HG02938 (cell line): ENCODE results near the gene FCRL5.

Experiments used
- ATAC-seq: cut with Tn5 transposase; IDR thresholded peaks from one replicate; pipeline ENCODE4 v1.9.1; 2021; ENCODE audit warnings: mild to moderate bottlenecking, moderate library complexity; ENCODE audit not compliant: unreplicated experiment

FCRL5 gene

DNA sequence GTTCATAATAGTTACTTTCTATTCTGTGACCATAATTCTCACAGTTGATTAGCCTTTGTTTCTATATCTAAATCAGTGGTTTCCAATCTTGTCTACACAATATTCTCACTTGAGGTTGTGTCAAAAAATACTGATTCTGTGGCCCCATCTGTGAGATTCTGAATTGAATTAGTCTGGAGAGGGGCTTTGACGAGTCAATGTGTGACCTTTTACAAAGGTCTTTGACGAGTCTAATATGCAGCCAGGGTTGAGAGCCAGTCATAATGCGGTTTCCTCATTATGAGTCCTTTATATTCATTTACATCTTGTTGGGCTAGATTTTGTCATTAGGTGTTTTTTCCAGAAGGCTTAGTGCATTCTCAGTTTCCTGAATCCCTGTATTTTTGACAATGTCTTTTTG is 19.7 kb downstream of the FCRL5 start:
- no peak for ATAC-seq

DNA sequence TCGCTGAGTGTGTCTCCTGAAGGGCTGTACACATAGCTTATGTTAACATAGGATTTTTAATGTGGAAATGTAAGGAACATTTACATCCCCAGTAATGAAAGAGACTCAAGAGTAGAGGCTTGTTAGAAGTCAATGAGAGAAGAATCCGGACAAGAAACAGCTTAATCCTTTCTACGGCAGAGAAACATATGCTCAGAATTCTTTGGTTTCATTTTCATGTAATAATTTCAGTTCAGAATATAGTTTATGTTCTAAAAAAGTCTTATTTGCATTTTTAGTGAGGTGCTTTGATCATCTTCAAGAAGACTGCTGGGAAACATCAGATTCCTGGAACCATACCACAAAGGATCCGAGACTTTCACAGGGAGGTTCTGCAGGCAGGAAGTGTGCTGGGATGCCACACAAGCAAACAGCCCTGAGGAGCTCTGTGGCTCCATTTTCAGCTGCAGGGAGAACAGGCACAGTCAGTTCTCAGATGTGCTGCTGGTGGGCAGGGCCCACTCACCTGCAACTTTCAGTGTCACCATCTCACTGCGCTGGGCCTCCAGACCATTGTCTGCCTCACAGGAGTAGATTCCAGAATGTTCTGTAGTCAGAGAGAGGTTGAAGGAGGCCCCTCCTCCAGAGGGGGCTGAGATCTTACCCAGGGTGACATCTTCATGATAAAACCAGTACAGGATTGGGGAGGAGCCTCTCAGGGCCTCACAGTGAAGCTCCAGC is 28.4 kb downstream of the FCRL5 start:
- peak; percentile 55 for ATAC-seq

DNA sequence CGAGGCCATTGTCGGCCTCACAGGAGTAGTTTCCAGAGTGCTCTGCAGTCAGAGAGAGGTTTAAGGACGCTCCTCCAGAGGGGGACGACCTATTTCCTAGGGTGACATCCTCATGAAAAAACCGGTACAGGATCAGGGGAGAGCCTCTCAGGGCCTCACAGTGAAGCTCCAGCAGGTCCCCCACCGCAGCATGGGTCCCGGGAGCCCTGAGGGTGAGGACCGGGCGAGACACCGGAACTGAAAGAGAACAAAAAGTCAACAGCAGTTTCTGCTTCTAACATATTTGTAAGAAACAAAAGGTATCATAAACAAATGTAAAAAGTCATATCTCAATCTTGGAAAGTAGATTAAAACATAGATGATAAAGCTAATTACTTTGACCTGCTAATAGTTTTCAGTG is 31.3 kb downstream of the FCRL5 start:
- no peak for ATAC-seq

DNA sequence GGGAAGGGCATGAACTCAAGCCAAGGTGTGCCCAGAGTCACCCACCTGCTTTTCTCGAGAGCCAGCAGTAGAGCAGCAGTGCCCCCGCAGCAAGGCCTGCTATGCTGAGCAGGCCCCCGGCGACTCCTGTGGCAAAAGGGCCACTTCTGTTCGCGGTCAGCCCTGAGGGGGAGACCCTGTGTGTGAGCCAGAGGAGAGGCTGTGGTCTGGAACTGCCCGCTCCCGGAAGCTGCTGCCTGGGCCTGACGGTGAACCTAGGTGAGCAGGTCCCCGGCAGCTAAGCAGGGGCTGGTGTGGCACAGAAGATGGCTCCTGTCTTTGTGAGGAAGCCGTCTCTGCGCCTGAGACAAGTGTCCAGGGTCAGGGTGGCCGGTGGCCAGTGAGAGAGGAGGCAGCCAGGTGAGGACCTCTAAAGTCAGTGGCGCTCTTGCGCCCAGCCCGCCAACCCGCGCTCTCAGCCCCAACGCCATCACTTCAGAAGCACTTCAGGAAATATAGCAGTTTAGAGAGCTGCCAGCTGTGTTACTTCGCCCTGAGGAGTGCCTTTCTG is 31.9 kb downstream of the FCRL5 start:
- no peak for ATAC-seq

DNA sequence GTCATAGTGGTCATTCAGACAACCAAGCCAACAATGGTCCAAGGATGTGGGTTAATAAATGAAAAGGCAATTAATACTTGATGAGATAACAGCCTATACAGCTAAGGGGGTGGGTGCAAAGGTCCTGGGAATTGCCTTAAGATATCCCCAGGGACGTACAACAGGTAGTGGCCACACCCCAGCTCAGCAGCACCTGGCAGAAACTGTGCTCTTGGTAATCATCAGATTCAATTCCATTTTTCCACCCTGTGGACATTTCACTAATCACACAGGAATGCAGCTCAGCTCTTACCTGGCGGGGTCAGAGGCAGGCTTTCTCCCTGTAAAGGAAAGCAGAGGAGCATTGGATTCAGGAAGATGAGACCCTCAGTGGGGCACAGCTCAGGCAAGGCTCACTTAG is 32.9 kb downstream of the FCRL5 start:
- no peak for ATAC-seq

DNA sequence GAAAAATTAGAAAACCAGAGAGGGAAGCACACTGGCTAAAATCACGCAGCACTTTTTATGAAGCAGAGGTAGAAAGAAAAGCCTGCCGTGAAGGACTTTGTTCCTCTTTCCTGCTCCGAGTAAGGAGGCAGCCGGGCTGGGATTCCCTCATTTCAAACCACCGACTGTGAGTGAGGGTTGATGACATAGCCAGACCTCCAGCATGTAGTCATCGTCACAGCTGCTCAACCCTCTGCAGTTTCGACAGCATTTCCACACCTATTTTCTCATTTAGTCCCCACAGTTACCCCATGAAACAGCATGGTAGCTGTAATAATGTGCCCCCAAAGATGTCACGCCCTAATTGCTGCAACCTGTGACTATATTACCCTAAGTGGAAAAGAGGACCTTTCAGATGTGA is 35.3 kb downstream of the FCRL5 start:
- no peak for ATAC-seq

DNA sequence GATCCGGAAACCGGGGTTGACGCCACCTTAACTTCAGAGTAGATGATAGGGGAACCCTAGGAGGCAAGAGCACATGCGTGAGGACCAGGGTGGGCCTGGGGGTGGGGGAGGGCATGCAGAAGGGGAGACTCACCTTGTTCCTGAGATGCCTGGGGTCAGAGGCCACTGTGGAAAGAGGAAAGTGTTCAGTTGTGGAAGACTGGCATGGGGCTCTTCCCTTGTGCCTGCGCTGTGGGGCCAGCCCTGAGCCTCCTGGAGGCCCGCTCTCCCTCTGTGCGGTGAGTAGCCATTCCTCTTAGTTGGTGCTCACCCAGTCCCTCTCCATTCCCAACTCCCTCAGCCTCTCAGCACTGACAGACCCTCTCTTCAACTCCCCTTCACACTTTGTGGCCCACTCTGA is 36.6 kb downstream of the FCRL5 start:
- no peak for ATAC-seq

DNA sequence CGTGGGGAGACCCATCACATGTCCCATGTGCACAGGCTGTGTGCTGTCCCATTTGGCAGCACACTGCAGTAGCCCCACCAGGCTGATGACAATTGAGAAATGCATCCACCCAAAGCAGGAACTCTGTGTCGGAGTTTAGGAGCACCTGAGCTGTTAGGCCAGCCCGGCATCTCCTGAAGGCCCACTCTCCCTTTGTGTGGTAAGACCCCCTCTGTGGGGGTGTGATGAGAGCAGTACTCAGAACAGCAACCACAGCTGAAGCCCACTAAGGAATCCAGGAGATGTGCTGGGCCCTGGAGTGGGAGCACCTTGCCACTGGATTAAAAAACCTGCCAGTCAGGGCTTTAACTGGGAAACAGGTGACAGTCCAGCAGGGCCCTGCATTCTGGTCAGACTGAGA is 37.2 kb downstream of the FCRL5 start:
- no peak for ATAC-seq

DNA sequence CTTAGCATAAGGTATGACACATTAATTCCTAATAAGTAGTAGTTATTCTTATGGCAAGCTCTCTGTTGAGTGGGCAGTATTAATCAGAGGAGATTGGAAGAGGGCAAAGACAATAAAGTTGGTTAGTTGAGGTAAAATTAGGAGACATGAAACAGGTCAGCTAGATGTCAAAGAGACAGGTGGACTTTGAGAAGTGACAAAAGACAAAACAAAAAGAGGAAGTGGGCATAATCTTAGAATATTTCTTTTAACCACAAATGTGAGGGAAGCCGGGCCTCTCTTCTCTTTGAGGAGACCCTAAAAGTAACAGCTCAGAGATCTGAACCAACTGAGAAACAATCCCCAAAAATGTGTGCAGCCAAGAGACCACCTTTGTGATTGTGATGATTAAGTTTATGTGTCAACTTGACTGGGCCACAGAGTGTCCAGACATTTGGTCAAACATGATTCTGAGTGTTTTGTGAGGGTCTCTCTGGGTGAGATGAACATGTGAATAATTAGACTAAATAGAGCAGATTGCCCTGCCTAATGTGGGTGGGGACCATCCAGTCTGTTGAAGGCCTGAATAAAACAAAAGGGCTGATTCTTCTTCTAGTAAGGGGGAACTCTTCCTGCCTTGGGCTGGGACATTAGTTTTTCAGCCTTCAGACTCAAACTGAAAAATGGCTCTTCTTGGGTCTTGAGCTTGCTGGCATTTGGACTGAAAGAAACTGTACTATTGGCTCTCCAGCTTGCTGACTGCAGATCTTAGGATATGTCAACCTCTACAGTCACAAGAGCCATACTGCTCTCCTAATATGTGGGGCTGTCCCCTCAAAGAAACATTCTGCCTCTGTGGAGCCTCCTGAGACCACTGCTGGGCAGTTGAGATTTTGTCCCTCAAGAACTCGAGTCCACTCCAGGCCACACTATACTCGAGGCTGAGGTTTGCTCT is 40.0 kb downstream of the FCRL5 start:
- ATAC-seq = peak; percentile 55

DNA sequence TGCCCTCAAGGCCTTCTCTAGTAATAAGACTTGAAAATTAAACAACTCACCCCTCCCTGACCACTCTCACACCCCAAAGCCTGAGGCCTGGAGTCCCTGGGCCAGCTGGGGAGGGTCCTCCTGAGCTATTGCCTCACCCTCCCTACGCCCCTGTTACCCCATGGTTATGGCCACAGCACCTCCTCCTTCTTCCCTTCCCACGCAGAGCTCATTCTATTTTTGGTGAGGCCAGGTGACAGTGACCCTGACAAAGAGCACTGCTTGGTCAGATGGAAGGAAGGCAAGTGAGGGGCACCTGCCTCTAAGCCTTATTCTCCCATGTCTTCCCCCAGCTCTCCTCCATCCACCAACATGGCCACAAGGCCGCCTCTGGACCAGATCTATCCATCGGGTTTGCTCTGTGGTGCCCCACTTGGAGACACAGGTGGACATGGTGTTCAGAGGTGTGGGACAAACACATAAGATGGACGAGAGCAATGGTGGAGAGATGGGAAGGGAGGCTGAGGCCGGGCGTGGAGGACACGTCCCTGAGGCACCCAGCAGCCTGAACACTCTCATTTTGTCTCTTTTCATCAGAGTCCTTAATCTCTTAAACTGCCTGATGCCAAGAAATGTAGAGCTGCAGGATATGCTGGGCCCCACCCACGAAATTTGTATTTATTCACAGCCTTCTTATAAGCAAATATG is 42.6 kb downstream of the FCRL5 start:
- ATAC-seq = no peak

DNA sequence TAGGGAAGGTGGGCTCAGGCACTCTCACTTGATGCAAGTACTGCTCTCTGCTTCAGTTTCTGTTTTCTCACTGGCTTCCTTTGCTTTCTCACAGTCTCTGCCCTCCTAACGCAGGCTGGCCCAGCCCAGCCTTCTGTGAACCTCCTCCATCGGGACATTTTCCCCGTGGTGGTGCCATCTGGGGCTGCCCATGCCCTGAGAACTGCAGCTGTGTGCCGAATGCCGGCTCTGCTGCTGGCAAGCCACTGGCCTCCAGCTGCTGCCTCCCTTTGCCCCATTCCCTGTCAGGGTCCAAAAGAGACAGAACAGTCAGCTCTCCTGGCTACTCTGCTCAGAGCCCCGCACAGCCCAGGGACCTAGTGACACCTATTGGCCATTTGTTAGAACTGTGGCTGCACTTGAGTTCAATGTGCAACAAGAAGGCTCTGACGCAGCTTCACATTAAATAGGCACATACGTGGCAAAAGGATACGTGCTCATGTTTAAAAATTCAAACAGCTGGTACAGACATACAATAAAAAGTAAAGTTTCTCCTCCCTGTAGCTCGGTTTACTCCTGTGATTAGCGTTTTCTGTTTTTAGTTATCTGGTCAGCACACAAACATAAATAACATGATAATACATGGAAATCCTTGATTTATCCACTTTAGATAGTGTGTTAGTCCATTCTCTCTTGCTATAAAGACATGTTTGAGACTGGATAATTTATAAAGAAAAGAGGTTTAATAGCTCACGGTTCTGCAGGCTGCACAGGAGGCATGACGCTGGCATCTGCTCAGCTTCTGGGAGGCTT is 46.6 kb downstream of the FCRL5 start:
- ATAC-seq = peak; percentile 83

DNA sequence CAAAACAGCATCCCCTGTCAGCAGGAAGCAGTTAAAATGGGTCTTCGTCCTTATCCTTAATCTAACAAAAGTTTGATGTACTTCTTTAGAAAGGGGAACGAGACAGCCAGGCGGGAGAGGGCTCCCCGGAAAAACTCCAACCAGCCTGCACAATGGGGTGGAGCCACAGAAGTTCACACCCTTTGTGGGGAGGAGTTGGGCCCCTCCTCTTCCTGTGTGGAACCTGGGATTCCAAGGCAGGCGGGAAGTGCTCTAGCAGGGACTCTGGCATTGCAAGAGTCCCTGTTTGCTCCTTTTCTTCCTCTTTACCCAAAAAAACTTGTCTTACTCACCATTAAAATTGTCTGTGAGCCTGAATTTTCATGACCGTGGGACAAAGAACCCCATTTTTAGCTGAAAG is 47.7 kb downstream of the FCRL5 start:
- no peak for ATAC-seq

DNA sequence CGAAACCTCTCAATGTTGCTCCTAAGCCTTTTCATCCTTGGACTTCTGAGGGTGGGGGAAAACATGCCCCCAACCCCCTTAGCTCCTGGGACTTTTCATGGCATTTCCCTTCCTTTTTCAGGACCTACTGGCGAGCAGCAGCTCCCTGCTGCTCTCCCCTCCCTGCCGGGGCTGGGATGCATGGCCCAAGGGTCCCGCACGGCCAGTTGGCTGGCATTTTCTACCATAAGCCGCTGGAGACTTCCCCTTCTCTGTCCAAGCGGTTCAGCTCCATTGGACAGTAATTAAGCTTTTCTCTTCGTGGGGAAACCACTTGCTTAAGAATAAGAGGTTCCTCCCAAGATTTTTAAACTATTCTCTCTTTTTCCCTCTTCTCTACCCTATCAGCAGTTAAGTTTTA is 52.8 kb downstream of the FCRL5 start:
- ATAC-seq = no peak

DNA sequence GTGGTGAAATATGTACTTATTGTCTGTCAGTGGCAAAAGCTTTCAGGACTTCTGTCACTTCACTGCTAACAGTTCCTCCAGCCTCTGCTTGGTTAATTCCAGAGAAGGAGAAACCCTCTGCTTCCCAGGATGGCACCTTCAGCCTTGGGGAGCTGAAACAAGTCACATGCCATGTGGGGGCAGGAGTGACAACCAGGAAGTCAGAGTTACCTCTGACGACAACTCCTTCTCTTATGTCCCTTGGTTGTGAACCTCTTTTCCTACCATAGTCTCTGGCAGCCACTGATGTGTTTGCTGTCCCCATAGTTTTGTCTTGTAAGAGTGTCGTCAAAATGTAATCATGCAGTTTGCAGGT is 53.6 kb downstream of the FCRL5 start:
- ATAC-seq = no peak

DNA sequence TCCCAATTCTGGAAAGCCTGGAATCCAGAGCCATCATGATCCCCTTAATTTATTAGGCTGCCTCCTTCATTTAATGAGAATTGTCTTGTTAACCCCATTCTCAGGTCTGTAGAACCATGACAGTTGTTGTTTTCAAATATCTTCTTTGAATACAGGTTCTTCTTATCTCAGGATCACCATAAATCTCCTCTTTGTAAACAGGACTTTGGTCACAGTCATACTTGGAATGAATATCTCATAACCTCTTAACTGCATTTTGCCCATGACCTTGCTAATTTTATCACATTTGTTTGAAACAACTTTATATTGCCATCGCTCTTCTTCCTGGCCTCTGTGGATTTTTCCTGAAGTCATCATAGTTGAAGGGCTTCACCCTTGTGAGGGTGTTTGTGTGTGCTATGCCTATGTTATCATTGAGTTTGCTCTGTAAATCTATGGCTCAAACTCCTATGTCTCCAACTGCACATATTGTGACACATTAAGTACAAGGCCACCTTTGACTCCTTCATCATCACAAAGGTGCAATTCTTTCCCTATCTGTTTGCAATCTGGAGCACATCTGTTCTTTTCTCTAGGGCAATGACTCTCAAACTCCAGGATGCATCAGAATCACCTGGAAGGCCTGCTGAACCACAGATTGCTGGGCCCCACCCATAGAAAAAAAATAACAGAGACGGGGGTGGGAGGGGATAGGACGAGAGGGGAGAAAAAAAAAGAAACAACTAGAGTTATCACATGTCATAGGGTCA is 54.2 kb downstream of the FCRL5 start:
- no peak for ATAC-seq

DNA sequence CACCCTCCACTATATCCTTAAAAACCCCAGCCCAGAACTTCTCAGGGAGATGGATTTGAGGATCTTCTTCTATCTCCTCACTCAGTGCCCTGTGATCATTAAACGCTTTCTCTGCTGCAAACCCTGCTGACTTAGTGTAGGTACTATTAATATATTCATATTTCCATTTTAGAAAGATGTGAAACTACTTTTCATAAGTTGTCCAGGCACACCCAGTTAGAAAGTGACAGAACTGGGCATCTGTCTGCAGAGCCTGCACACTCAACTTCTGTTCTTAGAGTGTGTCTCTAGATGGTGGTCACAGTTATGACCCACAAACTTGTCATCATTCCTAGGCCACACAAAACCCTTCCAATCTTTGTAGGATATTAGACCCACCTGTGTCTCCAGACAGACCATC is 55.0 kb downstream of the FCRL5 start:
- ATAC-seq = no peak

DNA sequence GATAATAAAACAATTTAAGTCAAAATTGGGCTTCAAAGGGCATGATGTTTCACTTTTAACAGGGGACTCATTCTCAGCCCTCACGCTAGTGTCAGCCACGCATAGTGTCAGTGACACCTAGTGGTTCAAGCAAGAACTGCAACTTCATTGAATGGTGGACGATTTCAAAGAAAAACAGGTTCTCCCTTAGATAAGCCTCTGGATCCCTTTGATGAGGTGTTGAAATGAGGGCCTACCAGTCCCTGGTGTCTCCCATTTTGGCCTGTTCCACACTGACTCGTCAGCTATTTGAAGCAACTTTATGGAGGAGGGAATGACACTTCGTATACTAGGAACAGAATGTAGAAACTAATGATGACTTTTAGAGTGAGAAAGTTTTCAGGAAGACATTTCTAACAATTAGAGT is 56.2 kb downstream of the FCRL5 start:
- no peak for ATAC-seq

DNA sequence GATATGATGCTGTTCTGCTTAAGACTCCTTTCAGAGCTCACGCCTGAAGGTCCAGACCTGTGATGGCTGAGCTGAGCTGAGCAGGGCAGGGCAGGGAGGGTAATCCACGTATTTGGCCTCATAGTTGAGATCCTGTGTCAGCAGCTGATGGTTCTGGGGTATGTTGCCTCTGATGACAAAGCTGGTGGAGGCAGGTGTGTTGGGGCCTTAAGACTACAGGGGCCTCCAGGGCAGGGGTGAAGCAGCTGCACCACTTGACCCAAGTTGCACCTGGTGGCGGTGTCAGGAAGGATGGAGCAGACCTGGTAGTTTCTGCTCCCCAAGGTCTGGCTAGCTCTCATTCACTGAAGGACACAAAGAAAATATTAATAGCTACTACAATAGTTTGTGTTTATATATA is 57.0 kb downstream of the FCRL5 start:
- ATAC-seq = no peak

DNA sequence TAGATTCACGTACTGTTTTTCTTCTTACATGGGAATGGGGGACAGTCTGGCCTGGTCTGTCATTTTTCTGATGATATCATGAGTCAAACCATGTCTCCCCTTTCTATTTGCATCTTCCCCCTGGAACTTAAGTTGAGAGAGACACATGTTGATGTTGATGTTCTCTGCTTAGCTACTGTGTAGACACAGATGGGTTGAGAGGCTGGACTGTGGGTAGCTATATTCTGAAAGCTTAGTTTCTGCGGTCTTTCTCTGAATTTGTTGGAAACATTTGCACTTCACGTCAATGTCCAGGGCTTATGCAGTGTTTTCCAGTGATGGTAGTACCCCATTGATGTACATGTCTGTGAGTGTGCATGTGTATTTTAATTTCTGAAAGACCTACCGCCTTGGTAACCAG is 58.2 kb downstream of the FCRL5 start:
- no peak for ATAC-seq
